K562 treated with DMSO at 1 percent for 12 hours (cell line): ENCODE data around the gene ST3GAL2. TPM values are rescaled to one million over a fixed set of nuclear protein-coding genes. Genes with fewer than 3 reads are reported as not detected.

Source experiments
- total RNA-seq: library from RNA; unstranded; fragments of 300-600 nt; gene quantifications from 2 replicates; pipeline ENCODE4 v1.2.3, GENCODE V29; 2022; ENCODE audit not compliant: insufficient read depth

ST3GAL2 gene, protein sequence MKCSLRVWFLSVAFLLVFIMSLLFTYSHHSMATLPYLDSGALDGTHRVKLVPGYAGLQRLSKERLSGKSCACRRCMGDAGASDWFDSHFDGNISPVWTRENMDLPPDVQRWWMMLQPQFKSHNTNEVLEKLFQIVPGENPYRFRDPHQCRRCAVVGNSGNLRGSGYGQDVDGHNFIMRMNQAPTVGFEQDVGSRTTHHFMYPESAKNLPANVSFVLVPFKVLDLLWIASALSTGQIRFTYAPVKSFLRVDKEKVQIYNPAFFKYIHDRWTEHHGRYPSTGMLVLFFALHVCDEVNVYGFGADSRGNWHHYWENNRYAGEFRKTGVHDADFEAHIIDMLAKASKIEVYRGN
- 45.4 and 73.9 TPM in 2 replicates for total RNA-seq

DNA sequence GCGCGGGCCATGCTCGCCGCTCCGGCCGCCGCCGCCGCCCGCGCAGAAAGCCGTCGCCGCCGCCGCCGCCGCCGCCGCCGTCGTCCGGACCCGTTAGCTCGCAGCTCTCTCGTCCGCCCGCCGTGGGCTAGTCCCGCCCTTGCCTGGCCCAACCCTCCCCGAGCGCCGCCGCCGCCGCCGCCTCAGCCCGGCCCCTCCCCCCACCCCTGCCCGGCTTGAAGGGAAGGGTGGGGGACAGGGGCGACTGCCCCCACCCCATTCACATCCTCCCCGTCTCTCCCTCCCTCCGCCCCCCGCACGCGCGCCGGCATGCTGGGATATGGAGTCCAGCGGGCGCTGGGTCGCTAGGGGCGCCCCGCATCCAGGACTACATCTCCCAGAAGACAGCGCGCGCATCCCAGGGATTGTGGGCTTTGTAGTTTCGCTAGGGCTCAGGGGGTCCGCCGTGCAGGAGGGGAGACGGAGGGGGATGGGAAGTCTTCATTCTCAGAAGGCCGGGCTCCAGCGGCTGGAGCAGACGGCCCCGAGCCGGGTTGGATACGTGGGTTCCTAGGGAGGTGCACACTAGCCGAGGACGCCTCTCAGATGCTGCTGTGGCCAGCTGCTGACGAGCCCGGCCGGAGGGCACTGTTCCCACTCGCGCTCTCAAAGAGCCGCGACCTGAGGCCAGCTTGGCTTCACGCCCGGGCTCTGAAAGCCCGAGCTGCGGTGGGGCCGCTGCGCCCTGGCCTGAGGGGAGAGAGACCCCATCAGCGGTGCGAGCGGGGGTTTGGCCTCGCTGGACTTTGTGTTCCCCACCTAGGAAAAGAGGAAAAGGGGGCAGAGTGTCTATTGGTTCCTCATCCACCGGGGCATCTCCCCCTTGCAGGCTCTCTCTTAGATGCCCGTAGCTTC lies at the start of gene ST3GAL2:
Gene ST3GAL2 (minus strand): TSS at position 132 of the 894 bp plus-strand sequence. CDS start 40,570 bp downstream, outside the sequence.

DNA sequence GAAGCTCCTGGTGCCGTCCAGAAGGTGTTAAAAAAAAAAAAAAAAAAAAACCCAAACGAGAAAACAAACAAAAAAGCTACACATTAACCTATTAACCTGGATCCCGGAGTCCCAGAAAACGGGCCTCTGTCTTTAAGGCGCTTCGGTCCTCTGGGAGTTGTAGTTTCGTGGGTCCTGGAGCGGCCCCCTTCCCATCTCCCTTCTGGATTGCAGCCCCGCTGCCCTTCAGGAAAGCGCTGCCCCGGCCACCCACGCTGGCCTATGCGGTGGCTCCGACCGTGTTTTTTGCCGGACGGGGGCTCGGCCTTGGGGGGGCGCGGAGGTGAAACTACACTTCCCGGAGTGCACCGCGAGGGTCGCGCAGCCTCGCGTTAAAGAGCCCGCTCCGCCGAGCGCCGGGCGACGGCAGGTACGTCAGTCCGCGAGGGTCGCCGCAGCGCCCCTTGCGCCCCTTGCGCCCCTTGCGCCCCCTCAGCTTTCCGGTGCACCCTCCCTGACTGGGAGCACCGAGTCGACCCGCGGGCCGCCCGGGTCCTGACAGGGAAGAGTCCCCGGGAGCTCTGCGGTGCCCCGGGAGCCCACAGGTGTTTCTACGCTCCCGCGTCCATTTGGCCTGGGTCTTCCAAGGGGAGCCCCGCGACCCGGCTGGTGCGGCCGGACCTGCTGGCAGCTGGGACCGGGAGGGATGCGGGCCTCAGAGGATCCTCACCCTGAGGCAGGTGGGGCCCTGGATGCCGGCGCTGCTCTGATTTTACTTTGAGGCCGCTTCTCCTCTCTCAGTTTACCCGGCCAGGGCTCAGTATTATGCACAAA lies 15.5 kb upstream of the ST3GAL2 start, which contains the start of gene FCSK:
Gene FCSK (plus strand): TSS at position 374 of the 813 bp plus-strand sequence. CDS start 8,596 bp downstream, outside the sequence.

Other genes starting within 250 kb of the ST3GAL2 start
- gene EXOSC6, start 187.2 kb downstream of the ST3GAL2 start, total RNA-seq: 15.2 and 24.5 TPM in 2 replicates
- 209 and 312 TPM in 2 replicates for gene AARS1, start 149.6 kb downstream of the ST3GAL2 start, total RNA-seq
- gene DDX19B, start 139.9 kb downstream of the ST3GAL2 start, total RNA-seq: 17.1 and 27.3 TPM in 2 replicates
- 25.2 and 37.2 TPM in 2 replicates for gene DDX19A, start 92.2 kb downstream of the ST3GAL2 start, total RNA-seq
- 6.1 and 9.1 TPM in 2 replicates for gene FCSK, start 15.5 kb upstream of the ST3GAL2 start, total RNA-seq
- 61.3 and 74.2 TPM in 2 replicates for gene COG4, start 84.5 kb upstream of the ST3GAL2 start, total RNA-seq
- 57.0 and 75.1 TPM in 2 replicates for gene SF3B3, start 84.7 kb upstream of the ST3GAL2 start, total RNA-seq
- not detected in 2 replicates for gene IL34, start 207.5 kb upstream of the ST3GAL2 start, total RNA-seq
- 10.6 and 49.5 TPM in 2 replicates for gene MTSS2, start 247.0 kb upstream of the ST3GAL2 start, total RNA-seq